Coronary artery (tissue), 2 donors: ENCODE results near the gene TOP1.

Source experiments
- DNase-seq: peaks from one replicate; pipeline ENCODE4 v3.0.0-alpha.2; 2017; ENCODE audit warnings: low spot score
- H3K27ac ChIP-seq, 2 donors: fragments of 200-600 bp; sonication (generic); one replicate each; pipeline ENCODE4 v1.5.1; 2016 to 2019
- H3K4me3 ChIP-seq: fragments of 200-600 bp; sonication (generic); 2 replicates; pipeline ENCODE4 v1.5.1; 2016; ENCODE audit warnings: mild to moderate bottlenecking, moderate library complexity
- TF ChIP-seq, protein P1 (sequence below): fragments of 200-600 bp; sonication (generic); IDR thresholded peaks from one replicate; pipeline ENCODE4 v1.5.1; 2019; ENCODE audit warnings: antibody characterized with exemption

Gene TOP1

DNA sequence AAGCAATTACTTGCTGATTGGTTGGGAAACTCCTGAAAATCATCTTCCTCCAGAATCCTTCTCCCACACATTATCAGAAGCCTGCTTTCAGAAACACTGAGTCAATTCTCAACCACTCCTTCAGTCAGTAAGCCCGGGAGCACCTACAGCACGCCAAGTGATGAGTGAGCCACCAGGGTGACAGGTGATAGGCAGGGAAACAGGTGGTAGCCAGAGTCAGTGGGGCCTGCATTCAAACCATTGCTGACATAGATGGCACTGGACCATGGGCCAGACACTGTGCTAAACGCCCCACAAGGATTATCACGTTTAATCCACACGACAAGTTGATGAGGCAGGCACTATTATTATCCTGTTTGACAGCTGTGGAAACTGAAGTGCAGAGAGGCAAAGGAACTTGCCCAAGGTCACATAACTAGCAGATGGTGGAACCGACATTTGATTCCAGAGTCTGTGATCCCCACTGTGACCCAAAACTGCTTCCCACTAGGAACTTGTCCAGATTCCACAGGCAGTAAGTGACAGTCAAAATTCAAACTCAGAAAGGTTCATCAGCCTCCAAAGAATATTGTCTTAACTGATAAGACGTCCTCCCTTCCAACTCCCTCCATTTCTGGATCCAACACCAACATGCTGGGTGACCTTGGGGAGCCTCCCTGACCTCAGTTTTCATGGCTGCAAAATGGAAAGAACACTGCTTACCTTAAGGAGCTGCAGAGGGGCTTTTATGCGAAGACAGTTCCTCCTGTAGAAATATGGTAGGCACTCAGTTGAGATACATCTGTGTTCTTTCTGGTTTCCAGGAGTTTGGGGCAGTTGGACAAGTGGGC lies 23.9 kb upstream of the TOP1 start:
- DNase-seq = no peak
- TF ChIP-seq, protein P1, sequence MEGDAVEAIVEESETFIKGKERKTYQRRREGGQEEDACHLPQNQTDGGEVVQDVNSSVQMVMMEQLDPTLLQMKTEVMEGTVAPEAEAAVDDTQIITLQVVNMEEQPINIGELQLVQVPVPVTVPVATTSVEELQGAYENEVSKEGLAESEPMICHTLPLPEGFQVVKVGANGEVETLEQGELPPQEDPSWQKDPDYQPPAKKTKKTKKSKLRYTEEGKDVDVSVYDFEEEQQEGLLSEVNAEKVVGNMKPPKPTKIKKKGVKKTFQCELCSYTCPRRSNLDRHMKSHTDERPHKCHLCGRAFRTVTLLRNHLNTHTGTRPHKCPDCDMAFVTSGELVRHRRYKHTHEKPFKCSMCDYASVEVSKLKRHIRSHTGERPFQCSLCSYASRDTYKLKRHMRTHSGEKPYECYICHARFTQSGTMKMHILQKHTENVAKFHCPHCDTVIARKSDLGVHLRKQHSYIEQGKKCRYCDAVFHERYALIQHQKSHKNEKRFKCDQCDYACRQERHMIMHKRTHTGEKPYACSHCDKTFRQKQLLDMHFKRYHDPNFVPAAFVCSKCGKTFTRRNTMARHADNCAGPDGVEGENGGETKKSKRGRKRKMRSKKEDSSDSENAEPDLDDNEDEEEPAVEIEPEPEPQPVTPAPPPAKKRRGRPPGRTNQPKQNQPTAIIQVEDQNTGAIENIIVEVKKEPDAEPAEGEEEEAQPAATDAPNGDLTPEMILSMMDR = no peak
- H3K4me3 ChIP-seq = peak overlapping the region; percentile 37
- peak overlapping the region in 1 of 2 donors; percentile 75 for H3K27ac ChIP-seq

DNA sequence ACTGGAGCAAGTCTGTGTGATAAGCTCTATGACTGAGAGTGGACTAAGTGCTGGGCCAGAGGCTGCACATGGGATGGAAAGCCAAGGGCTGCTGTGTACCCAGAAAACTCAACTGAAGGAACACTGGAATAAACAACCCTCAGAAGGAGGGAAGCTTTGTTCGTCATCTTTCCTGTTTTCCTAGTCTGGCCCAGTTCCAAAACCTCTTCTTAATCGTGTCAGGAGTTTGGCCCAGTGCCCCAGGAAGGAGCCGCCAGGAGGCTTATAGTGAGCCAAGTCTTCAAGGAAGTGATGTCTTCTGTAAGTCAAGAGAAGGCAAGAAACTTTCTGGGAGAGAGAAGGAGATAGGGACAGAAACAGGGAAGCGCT lies 23.3 kb upstream of the TOP1 start:
- TF ChIP-seq, protein P1 = no peak
- DNase-seq = no peak
- Histone ChIP-seq H3K27ac (peak overlapping the region in 1 of 2 donors; percentile 75), H3K4me3 (peak overlapping the region; percentile 37)

DNA sequence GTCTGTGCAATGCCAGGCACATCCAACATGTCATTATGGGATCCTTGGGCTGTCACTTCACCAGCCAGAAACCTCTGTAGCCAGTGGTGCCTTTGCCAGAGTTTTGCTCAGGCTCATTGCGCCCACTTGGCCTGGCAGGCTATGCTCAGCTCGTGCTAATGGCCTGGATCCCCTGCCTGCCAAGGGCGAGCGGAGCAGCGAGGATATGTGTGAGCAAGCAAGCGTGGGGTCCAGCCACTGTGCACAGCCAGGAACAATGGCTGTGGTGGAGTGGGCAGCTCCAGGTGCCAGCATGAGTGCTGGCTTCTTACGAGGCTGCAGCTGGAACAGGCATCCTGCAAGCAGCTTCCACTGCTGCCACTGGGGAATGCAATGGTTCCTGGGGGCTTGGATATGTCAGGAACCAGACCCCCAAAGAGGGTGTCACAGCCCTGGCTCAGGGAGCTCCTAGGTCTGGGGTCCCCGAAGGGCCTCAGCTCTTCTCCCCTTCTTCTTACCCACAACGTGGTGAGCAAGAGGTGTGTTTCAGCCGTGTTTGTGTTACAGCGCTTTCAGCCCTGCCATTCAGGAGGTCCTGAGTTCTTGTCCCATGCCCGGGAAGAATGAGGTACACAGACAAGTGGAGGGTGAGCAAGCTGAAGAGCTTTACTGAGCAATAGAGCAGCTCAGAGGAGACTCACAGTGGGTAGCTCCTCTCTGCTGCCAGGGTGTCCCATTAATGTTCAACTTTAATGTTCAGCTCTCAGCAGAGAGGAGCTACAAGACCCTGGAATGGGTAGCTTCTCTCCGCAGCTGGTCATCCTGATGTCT lies 22.3 kb upstream of the TOP1 start:
- TF ChIP-seq, protein P1 = no peak
- no peak for DNase-seq
- Histone ChIP-seq H3K27ac (peak overlapping the region in 1 of 2 donors; percentile 75), H3K4me3 (no peak overlapping the region)

DNA sequence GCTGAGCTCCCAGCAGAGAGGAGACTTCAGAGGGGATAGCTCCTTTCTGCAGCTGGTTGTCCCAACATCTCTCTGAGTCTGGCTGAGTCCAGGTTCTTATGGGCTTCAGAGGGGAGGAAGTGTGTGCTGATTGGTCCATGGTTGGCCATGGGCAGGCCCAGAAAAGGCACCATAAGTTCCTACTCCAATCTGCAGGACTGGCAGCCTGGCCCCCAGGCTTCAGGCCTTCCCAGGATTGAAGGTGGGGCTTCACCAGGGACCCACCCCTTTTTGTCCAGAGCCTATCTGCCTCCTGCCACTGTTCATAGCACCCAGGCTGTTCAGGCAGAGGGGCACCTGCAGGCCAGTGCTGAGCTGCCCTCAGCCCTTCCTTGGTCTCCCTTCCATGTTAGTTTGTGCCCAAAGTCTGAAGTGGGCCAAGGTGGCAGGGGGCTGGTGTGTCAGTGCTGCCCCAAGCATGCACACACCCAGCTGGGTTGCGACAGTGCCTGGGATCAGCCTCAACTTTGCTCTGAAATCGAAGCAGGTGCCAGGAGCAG lies 21.6 kb upstream of the TOP1 start:
- no peak for DNase-seq
- Histone ChIP-seq H3K4me3 (no peak overlapping the region), H3K27ac (no peak overlapping the region)
- TF ChIP-seq, protein P1 = no peak

DNA sequence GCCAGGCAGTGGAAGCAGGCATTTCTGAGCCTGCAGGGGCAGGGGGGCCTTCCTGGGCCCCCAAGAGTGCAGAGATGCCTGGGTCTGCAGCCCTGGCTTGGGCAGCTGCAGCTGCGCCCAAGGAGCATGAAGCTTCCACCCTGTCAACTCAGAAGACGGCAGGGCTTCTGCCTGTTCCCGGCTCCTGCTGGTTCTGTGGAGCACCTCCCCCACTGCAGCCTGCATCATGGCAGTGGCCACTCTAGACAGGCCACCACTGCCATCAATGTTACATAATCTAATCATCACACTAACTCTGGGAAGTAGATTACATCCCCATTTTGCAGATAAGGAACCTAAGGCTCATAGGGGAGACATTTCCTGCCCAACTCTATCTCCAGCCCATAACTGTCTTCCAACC lies 21.1 kb upstream of the TOP1 start:
- Histone ChIP-seq H3K4me3 (no peak overlapping the region), H3K27ac (no peak overlapping the region)
- TF ChIP-seq, protein P1 = no peak
- no peak for DNase-seq

DNA sequence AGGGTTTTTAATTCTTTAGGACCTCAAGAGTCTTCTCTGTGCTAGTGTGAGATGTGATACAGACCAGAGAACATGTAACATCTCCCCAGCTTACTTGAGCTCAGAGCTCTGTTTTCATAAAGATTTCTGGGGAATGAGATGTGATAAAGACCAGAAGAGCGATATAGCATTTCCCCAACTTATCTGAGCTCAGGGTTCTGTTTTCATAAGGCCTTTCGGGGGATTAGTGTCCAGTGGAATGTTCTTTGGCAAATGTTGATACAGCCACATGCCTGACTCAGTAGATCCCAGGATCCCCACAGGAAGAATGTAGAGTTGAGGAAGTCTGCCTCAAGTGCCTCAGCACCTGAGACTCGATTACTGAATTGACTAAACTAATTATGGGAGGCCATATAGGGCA lies 18.7 kb upstream of the TOP1 start:
- no peak for DNase-seq
- Histone ChIP-seq H3K4me3 (no peak overlapping the region), H3K27ac (no peak overlapping the region)
- TF ChIP-seq, protein P1 = no peak
